ENCODE data around the gene OR6C68. TPM values are rescaled to one million over a fixed set of nuclear protein-coding genes. Genes with fewer than 3 reads are reported as not detected.

OR6C68 gene
- total RNA-seq, 3 donors from 2014 or later: not detected

- H3K27me3 ChIP-seq: no peaks in the 10 kb centered on the region
- H3K4me3 ChIP-seq: no peak overlapping the region
- intact Hi-C loops (cut with DNase I; ENCODE audit: low total_unique reads): no loop called here
- H3K36me3 ChIP-seq: no peaks in the 10 kb centered on the region
- H3K4me1 ChIP-seq: no peaks in the 10 kb centered on the region
- no peaks in the 10 kb centered on the region for H3K9me3 ChIP-seq
- TF ChIP-seq POLR2A (IDR thresholded peaks at IDR 0.05) (no peak), CTCF (IDR thresholded peaks at IDR 0.05) (no peak), POLR2AphosphoS5 (IDR thresholded peaks at IDR 0.05) (no peak)
- no peak for DNase-seq (ENCODE audit: low spot score in 2 of 2)
- H3K27ac ChIP-seq: no peak overlapping the region
Observed at GRCh38 chr12:55499231-55499630, 7.1 kb downstream of the OR6C68 start.

GRCh38 chr12:55499810-55500252, 7.7 kb downstream of the OR6C68 start:
- Histone ChIP-seq H3K36me3 (no peaks in the 10 kb centered on the region), H3K9me3 (no peaks in the 10 kb centered on the region), H3K27me3 (no peaks in the 10 kb centered on the region), H3K4me1 (no peaks in the 10 kb centered on the region), H3K4me3 (no peak overlapping the region), H3K27ac (no peak overlapping the region)
- TF ChIP-seq POLR2AphosphoS5 (IDR thresholded peaks at IDR 0.05) (no peak), CTCF (IDR thresholded peaks at IDR 0.05) (no peak), POLR2A (IDR thresholded peaks at IDR 0.05) (no peak)
- DNase-seq (ENCODE audit: low spot score in 2 of 2): no peak
- intact Hi-C loops (cut with DNase I; ENCODE audit: low total_unique reads): no loop called here

- intact Hi-C loops (cut with DNase I; ENCODE audit: low total_unique reads): no loop called here
Observed at GRCh38 chr12:55501601-55502000, 9.4 kb downstream of the OR6C68 start.

GRCh38 chr12:55515696-55516095, 23.5 kb downstream of the OR6C68 start:
- TF ChIP-seq POLR2AphosphoS5 (IDR thresholded peaks at IDR 0.05) (no peak), CTCF (IDR thresholded peaks at IDR 0.05) (no peak), POLR2A (IDR thresholded peaks at IDR 0.05) (no peak)
- H3K9me3 ChIP-seq: no peaks in the 10 kb centered on the region
- no peak for DNase-seq (ENCODE audit: low spot score in 2 of 2)
- H3K27me3 ChIP-seq: no peaks in the 10 kb centered on the region
- H3K4me1 ChIP-seq: no peaks in the 10 kb centered on the region
- H3K36me3 ChIP-seq: no peaks in the 10 kb centered on the region
- H3K4me3 ChIP-seq: no peak overlapping the region
- intact Hi-C loops (cut with DNase I; ENCODE audit: low total_unique reads): no loop called here
- H3K27ac ChIP-seq: no peak overlapping the region

More at GRCh38 chr12:55501601-55502000, 9.4 kb downstream of the OR6C68 start:
- H3K27ac ChIP-seq: no peak overlapping the region
- DNase-seq (ENCODE audit: low spot score in 2 of 2): no peak
- H3K27me3 ChIP-seq: no peaks in the 10 kb centered on the region
- no peaks in the 10 kb centered on the region for H3K36me3 ChIP-seq
- no peak overlapping the region for H3K4me3 ChIP-seq
- H3K4me1 ChIP-seq: no peaks in the 10 kb centered on the region
- TF ChIP-seq POLR2A (IDR thresholded peaks at IDR 0.05) (no peak), CTCF (IDR thresholded peaks at IDR 0.05) (no peak), POLR2AphosphoS5 (IDR thresholded peaks at IDR 0.05) (no peak)
- no peaks in the 10 kb centered on the region for H3K9me3 ChIP-seq

GRCh38 chr12:55516391-55516790, 24.2 kb downstream of the OR6C68 start:
- Histone ChIP-seq H3K9me3 (no peaks in the 10 kb centered on the region), H3K36me3 (no peaks in the 10 kb centered on the region), H3K27me3 (no peaks in the 10 kb centered on the region), H3K4me3 (no peak overlapping the region), H3K4me1 (no peaks in the 10 kb centered on the region), H3K27ac (no peak overlapping the region)
- no peak for DNase-seq (ENCODE audit: low spot score in 2 of 2)
- no peak for TF ChIP-seq POLR2AphosphoS5 (IDR thresholded peaks at IDR 0.05)
- TF ChIP-seq POLR2A (IDR thresholded peaks at IDR 0.05): no peak
- no peak for TF ChIP-seq CTCF (IDR thresholded peaks at IDR 0.05)
- intact Hi-C loops (cut with DNase I; ENCODE audit: low total_unique reads): no loop called here

Other genes starting within 250 kb of the OR6C68 start
- gene OR6C74, start 247.8 kb upstream of the OR6C68 start, total RNA-seq: not detected
- not detected for gene OR6C6, start 195.8 kb upstream of the OR6C68 start, total RNA-seq
- not detected for gene OR6C1, start 178.0 kb upstream of the OR6C68 start, total RNA-seq
- gene OR6C3, start 161.6 kb upstream of the OR6C68 start, total RNA-seq: not detected
- not detected for gene OR6C75, start 129.4 kb upstream of the OR6C68 start, total RNA-seq
- gene OR6C65, start 91.8 kb upstream of the OR6C68 start, total RNA-seq: not detected
- gene OR6C76, start 66.1 kb upstream of the OR6C68 start, total RNA-seq: not detected
- gene OR6C2, start 48.3 kb upstream of the OR6C68 start, total RNA-seq: not detected
- not detected for gene OR6C70, start 22.2 kb upstream of the OR6C68 start, total RNA-seq
- not detected for gene OR6C4, start 57.2 kb downstream of the OR6C68 start, total RNA-seq
- not detected for gene OR2AP1, start 80.1 kb downstream of the OR6C68 start, total RNA-seq
- gene OR10P1, start 144.5 kb downstream of the OR6C68 start, total RNA-seq: not detected
- gene ITGA7, start 215.5 kb downstream of the OR6C68 start, total RNA-seq: 100 to 1,000 TPM in 1 of 3 donors, 10 to 100 TPM in 2; 20.5 to 190 (median 33.1) TPM
- gene BLOC1S1, start 223.7 kb downstream of the OR6C68 start, total RNA-seq: 100 to 1,000 TPM; 141 to 238 (median 162) TPM
- gene RDH5, start 228.0 kb downstream of the OR6C68 start, total RNA-seq: 10 to 100 TPM; 18.9 to 90.9 (median 21.6) TPM
- 100 to 1,000 TPM; 540 to 910 (median 777) TPM for gene CD63, start 236.6 kb downstream of the OR6C68 start, total RNA-seq

Data from breast epithelium (tissue), 4 donors.